HG02970 (cell line): ENCODE measurements around the gene FOSL2.
"Not testable (repeated sequence)": the region's sequence is repeated elsewhere in the genome, so short reads cannot be mapped to it uniquely, and the experiment has no call there.

ENCODE experiments used
- ATAC-seq: cut with Tn5 transposase; IDR thresholded peaks from one replicate; pipeline ENCODE4 v1.9.1; 2021; ENCODE audit warnings: mild to moderate bottlenecking, moderate library complexity, moderate number of reproducible peaks; ENCODE audit not compliant: unreplicated experiment, low FRiP score

The FOSL2 gene

DNA sequence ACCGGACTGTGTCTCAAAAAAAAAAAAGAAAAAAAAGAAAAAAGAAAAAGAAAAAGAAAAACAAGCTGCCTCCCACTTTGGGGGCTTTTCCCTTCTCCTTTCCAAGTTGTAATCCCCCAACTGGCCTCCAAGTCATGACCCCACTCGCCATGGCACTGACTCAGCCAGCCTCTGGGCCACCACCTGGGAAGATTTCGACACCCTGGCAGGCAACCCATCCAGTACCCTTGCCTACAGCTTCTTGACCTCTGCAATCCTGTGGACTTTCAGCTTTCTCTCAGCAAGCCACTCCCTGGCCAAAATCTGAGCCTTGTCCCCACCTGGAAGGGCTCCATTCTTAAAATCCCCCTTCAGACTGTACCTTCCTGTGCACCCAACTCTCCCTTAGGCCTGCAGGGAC is 22.3 kb upstream of the FOSL2 start:
- no peak for ATAC-seq

DNA sequence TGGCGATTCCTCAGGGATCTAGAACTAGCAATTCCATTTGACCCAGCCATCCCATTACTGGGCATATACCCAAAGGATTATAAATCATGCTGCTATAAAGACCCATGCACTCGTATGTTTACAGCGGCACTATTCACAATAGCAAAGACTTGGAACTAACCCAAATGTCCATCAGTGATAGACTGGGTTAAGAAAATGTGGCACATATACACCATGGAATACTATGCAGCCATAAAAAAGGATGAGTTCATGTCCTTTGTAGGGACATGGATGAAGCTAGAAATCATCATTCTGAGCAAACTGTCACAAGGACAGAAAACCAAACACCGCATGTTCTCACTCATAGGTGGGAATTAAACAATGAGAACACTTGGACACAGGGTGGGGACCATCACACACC is 20.9 kb upstream of the FOSL2 start:
- not testable (repeated sequence) for ATAC-seq

DNA sequence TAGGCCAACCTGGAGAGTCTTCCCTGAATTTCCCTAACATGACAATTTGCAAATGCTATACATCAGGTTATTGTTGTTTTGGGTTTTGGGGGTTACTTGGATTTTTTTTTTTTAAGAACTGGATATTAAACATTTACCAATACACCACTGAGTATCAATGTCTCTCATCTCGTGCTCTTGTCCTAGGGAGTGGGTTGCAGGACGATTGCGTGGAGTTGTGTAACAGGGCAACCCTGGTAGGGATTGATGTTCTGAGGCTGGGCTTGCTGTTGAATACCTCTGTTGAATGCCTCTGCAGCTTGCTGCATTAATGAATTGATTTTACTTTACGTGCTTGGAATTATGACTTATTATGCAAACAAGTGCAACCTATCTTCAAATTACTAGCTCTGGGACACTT is 18.8 kb upstream of the FOSL2 start:
- ATAC-seq, result no peak

DNA sequence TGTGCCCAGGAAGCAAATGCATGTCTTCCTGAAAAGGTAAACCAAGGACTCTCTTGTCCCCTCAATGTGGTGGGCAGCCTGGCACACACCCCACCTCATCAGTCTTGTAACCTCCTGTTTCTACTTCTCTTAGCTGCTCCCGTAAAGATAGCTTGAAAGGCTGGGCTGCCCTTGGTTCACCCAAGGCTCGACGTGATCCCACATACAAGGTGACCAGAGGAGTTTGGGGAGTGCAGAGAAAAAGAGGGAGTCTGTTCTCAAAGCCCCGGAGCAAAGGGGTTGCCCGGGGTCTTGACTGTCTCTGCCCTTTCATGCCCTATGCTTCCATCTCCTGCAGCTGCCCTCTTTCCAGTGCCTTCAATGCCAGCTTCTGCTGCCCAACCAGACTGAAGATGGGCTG is 18.3 kb upstream of the FOSL2 start:
- ATAC-seq, result no peak

DNA sequence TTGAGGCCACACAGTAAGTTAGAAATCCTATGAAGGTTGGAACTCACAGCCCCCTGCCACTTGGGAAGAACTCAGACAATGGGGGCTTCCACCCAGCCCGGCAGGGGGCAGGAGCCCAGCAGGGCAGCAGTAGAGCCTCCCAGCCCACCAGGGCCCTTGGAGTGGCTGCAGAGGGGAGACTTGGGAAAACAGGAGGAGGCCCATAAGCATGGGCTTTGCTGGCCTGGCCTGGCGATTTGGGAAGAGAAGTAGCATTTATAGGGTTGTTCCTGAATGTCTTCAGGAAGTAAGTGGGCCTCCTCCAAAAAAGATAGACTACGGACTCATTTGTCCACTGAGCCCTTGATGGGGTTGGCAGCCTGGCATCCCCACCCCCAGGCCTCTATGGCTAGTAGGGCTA is 17.4 kb upstream of the FOSL2 start:
- no peak for ATAC-seq

DNA sequence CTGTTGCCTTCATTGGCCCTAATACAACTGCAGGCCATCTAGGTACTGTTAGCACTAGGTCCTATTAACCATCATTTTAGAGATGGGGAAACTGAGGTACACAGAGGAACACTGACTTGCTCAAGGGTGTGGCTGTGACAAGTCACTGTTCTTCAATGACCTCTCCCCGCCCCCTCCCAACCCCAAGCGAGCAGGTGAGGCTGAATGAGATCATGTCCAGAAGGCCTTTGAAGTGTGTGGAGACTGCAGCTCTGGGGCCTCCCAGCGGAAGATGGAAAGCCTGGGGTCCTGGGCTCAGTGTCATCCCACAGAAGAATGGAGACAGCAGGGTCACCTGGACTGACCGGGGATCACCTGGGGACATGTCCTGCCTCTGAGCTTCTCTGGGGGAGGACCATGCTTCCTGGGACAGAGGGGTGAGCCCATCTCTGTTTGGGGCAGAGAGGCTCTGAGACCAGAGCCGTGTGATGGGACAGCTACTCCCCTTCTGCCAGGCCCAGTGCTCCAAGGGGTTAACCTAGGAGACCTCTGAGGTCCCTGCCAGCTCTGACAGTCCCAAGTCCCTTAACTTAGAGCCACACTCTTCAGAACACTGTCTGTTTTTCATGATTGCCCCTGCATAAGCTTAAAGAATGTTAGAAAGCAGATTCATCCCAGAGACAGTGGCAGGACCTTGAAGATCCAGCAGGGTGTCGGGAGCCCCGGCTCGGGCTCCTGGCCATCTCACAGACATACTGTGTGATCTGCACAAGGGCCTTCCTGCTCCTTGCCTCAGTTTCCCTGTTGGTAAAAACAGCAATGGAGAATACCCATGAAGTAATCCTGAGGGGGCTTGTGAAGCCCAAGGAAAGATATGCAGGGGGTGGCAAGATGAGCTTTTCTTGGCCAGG is 16.7 kb upstream of the FOSL2 start:
- no peak for ATAC-seq

DNA sequence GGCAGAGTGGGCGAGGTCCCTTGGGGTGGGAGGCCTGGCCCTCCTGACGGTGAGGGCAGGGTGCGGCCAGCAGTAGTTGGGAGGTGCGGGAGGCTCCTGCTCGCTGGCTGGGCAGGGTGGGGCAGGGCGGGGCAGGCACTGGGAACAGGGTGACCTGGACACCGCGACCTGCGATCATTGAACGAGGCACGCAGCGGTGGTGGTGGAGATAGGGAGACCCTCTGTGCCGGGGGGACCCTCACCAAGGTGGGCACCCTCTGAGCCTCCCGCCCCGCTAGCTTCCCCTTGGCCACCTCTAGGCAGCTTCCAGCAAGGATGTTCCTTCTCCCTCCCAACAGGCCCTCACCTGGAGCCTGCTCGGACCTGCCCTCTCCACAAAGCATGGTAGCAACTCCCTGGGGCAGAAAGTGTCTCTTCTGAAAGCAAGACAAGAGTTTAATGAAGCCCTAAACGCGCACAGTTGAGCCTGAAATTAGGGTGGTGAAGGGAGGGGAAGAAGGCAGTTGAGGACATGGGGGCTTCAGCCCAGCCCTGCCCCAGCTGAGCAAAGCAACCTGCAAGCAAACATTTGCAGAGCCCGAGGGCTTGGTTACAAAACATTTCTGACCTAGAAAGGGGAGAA is 15.4 kb upstream of the FOSL2 start:
- ATAC-seq, result no peak

DNA sequence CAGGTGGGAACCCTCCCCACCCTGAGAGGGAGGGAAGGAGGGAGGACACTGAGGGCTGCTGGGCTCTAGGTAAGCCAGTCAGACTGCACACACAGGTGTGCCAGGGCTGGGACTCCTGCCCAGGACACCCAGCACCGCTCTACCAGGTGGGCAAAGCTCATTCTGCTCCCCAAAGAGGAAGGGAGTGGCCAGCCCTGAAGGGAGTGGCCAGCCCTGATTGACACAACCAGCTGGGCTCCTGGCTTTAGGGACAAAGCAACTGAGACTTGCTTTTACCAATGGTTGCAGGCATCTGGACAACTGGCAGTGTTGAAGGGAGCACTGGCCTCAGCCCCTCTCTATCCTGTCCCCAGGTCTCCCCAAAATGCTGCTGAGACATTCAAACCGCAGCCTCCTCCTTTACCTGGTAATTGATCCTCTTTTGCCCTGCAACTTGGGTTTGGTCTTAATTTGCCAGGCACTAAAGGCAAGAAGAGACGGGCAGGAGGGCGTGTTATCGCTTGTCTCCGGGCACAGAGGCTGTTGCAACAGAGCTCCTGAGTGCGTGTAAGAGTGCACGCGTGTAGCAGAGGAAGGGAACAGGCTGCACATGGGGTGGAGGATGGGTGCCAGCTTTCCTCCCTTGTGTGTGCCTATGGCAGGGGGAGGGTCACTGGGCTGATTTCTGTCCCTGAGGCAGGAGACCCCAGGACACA is 14.5 kb upstream of the FOSL2 start:
- no peak for ATAC-seq

DNA sequence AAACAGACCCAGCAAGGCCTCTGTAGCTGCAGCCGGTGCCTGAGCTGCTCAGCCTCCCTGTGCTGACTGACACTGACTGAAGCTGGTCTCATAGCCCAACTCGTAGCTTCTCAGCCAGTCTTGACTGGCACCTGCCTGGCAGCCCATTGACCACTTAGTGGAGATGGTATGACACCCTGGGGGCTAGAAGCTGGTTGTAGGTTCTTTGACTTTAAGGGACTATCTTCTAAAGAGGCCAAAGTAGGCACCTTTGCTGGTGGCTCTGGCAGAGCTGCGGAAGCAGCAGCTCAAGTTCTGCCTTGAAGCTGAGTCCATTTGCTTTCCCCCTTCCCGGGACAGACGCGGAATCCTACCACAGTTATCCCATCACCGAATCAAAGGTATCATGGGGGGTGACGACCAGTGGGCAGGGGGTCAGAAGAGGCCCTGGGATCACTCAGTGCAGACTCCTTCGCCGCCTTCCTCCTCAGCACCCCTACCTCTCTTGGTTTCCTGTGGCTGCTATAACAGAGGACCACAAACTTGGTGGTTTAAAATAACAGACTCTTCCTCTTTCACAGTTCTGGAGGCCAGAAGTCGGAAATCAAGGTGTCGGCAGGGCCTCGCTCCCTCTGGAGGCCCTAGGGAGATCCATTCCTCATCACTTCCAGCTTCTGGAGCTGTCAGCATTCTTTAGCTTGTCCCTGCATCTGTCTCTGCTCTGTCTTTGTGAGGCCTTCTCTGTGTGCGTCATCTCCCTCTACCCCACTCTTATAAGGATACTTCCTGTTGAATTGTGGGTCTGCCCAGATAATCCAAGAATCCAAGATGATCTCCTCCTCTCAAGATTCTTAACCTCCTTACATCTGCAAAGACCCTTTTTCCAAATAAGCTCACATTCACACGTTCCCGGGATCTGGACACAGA is 13.7 kb upstream of the FOSL2 start:
- no peak for ATAC-seq

DNA sequence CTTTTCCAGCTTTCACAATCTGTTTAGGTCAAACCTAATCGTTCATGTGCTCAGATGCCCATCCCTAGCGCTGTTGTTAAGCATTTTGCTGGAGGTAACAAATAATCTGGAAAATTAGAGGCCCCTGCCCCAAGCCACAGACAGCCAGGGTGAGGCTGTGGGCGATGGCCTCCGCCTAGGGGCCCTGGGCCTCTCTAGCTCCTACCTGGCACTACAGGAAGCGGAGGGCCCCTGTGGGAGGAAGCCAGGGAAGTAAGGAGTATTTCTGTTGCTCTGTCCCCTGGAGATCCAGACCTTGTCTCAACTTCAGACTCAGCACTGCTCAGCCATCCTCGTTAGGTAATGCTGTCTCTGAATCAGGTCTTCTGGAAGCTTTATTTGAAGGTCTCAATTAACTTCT is 12.4 kb upstream of the FOSL2 start:
- ATAC-seq, result no peak

DNA sequence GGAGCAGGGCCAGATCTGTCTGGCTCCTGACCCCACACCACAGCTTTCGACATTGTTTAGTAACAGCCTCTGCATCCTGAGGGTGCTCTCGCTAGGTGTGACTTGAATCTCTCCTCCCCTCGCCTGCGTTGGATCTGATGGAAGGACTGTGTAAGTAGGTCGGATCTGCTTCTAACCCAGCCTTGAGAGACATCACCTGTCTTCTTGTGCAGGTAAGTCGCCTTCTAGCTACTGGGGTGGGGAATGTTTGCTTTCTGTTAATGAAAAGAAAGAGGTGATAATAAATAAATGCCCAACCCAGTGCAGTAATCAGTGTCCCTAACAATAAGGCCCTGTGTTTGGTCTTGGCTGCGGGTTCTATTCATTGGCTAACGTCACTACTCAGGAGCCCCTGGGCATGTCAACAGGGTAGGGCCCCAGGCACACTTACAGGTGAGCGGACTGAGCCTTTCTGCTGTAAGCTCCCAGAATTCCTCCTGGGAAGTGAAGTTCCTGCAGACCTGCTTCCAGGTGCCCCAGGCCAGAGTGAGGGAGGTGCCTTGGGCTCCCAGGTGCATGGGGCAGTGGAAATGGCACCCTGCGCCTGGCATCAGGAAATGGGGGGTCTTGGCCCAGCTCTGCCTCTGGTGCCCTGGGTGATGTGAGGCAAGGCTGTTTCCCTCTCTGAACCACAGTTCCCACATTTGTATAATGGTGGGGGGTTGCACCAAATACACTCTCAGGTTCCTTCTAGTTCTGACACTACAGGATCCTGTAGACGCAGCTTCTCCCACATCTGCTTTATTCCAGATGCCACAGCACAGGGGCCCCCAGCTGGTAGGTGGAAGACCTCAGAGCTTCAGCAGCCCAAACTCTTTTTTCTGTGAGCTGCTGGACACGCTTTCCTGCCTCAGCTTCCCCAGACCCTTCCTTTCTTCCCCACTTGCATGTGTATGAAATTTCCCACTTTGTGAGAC is 11.2 kb upstream of the FOSL2 start:
- ATAC-seq, result no peak

DNA sequence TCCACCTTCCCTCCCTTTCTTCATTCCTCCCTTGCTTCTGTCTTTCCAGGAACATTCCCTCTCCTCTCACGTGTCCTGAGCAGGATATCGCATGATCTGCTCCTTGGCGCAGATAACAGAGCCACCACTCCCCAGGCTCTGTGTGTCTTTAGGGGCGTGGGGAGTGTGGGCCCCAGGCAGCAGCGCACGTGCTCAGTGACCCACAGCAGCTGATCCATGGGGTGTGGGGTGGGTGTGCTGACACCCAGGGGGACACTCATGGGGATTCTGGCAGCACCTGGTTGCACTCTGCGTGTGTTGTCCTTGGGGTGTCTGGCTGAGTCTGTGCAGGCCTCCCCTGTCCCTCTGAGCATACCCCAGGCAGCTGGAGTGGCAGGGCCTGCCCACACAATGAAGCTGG is 9.9 kb upstream of the FOSL2 start:
- ATAC-seq, result no peak

DNA sequence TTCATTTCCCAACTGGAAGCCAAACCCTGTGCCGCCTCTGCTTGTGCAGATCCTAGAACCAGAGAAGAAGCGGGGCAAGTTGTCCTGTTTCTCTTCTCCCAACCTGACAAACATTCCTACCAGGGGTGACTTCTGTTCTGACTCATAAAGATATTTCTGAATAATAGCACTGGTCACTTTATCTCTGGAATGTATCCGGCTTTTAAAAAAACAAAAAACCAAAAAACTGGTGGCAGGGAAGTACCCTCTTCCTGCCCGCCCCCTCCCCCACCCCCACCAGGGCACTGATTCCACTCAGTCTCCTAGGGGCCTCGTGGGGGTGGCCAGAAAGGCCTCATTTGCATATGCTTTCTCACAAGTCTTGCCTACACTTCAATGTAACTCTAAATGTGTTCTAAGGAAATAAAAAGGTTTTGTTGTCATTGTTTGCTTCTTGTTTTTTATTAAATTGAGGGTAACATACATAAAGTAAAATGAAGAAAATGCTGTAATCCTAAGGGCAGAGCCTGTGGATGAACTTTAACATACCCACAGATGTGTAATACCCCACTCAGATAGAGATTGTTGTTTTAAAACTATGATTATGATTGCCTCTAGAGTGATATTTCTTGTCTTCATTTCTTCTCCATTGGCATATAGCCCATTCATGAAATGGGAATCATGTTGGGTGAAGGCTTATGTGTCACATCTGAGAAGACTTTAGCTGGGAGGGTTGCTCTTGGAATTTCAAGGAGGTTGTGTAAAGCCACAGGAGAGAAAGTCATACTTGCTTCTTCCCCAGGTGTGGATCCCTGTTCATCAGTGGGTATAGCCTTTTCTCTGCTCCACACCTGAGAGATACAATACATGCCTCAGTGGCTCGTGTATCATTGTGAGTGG is 5.3 kb upstream of the FOSL2 start:
- ATAC-seq, result no peak

DNA sequence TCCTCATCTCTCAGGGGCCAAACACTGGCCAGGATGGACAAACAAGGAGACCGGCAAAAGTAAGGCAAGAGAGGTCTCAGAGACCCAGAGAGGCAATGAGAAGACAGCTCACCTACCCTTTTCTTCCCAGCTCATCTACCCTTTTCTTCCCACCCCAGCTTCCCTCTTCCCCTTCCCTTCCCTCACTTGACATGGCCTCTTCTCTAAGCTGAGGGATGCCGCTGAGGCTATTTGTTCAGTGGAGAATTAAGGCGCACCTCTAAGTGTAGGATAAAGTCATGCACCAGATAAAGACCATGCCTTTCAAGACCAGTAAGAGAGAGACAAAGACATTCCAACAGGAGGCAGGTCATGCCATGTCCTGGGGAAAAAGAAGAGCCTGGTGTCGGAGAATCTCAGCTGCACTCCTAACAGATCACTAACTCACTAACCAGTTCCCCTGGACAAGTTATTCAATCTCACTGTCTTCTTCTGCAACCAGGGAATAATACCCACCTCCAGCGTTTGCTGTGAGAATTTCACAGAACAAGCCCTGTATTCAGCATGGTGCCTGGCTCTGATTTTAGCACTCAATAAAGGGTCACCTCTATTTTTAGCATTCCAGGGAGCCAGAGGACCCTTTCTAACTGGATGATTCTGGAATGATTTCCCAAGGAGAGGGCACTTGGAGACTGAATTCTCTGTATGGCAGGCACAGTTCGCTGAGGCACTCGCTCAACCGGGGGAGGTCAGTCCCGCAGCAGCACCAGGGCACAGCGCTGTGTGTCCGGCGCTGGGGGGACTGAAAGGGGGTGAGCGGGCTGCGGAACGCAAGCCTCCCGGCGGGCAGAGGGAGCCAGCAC is 3.0 kb upstream of the FOSL2 start:
- no peak for ATAC-seq

DNA sequence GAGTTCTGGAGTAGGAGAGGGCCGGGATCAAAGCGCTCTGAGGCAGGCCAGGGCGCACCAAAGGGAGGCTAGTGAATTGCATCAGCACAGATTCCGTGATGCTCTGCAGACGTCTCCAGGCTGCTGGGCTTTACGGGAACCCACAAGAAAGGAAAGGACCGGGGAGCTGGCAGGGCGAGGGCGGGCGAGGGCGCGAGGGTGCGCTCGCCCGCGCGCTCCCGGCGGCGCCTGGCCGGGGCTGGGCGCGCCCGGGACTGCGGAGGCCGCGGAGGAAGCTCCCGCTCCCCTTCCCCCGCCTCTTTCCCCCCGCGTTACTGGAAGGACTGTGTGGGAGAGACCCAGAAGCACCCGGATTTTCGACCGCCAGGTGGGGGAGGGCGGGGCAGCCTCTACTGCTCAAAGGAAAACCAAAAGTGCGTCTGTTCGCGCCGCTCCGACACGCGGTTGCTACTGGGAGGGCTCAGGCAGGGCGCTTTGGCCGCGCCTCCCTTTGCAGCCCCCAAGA is 2.4 kb upstream of the FOSL2 start:
- no peak for ATAC-seq

DNA sequence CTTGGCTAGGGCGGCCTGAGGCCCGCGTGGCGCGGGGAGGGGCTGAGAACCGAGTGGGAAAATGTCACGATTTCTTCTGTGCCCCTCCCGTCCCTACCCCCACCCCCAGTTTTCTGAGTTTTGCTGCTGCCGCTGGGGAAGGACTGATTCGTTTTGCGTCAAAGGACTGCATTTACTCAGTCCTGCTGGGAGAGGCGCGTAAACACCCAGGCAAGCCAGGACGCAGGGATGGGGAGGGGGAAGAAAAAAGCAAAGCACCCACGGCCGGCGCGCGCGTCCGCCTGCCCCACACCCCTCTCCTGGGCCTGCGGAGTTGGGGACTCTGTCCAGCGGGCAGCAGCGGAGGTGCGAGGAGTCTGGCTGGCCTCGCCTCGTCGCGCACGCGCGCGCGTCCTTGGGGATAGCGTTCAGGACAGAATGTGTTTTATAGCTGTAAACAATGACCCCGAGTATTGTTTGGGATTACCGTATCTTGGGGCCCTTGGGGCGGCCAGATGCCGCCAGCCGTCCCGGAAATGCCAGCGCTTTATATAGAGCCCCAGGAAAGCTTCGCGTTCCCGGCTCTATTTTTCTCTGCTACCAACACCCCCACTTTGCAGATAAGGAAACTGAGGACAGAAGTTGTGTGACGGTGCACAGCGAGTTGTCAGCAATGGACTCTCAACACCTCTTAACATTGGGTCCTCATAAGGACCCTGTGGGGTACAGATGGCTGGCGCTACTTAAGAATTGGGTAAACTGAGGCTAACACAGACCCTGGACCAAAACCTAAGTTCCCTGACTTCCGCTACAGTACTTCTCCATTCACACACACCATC is 1.7 kb upstream of the FOSL2 start:
- no peak for ATAC-seq
